ENCODE results near the gene NCKAP5L.

GRCh38 chr12:49866859-49867569 lies 38.8 kb upstream of the NCKAP5L start:
- TF ChIP-seq YY1 (IDR thresholded peaks at IDR 0.05; ENCODE audit: insufficient read depth, insufficient read length): no peak
- TF ChIP-seq ZNF274 (IDR thresholded peaks at IDR 0.05; ENCODE audit: low read depth, low read length): no peak
